Measurements from ENCODE around the gene CACNG8. TPM values are rescaled to one million over a fixed set of nuclear protein-coding genes. Genes with fewer than 3 reads are reported as not detected.

CACNG8 gene
- total and polyA plus RNA-seq, 4 donors, result 0.01 to 0.15 (median 0.06) TPM; not detected in 1

GRCh38 chr19:54011507-54012211 lies 48.9 kb downstream of the CACNG8 start:
- H3K27me3 ChIP-seq (ENCODE audit: control insufficient read depth in 3 of 3, insufficient read depth in 3 of 3, low read length in 2 of 3), result peaks cover 2 to 18% (median 2%) of the 10 kb centered on the region in 3 donors
- H3K4me3 ChIP-seq, result no peak overlapping the region
- no peak overlapping the region for H3K27ac ChIP-seq (ENCODE audit: low read depth in 1 of 2, low read length in 1 of 2)
- H3K9me3 ChIP-seq (ENCODE audit: control insufficient read depth in 4 of 4, insufficient read depth in 3 of 4, low read length in 3 of 4), result peaks cover 0 to 4% (median 0%) of the 10 kb centered on the region in 4 donors
- ATAC-seq (ENCODE audit: insufficient read depth, low FRiP score), result no peak
- H3K9ac ChIP-seq (ENCODE audit: insufficient read depth in 1 of 2, low read length in 2 of 2), result no peak overlapping the region
- TF ChIP-seq, protein P1, sequence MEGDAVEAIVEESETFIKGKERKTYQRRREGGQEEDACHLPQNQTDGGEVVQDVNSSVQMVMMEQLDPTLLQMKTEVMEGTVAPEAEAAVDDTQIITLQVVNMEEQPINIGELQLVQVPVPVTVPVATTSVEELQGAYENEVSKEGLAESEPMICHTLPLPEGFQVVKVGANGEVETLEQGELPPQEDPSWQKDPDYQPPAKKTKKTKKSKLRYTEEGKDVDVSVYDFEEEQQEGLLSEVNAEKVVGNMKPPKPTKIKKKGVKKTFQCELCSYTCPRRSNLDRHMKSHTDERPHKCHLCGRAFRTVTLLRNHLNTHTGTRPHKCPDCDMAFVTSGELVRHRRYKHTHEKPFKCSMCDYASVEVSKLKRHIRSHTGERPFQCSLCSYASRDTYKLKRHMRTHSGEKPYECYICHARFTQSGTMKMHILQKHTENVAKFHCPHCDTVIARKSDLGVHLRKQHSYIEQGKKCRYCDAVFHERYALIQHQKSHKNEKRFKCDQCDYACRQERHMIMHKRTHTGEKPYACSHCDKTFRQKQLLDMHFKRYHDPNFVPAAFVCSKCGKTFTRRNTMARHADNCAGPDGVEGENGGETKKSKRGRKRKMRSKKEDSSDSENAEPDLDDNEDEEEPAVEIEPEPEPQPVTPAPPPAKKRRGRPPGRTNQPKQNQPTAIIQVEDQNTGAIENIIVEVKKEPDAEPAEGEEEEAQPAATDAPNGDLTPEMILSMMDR (IDR thresholded peaks at IDR 0.05; ENCODE audit: control extremely low read depth, extremely low read depth), result no peak
- 34 to 39% methylated on average over 34 to 36 of the region's 36 CpGs for WGBS, 2 donors
- DNase-seq, result no peak
- H3K36me3 ChIP-seq (ENCODE audit: control insufficient read depth in 4 of 4, insufficient read depth in 4 of 4, low read length in 4 of 4), result no peaks in the 10 kb centered on the region
- H3K4me1 ChIP-seq (ENCODE audit: control insufficient read depth in 5 of 5, insufficient read depth in 5 of 5, low read length in 5 of 5), result no peaks in the 10 kb centered on the region

GRCh38 chr19:54013866-54014265 lies 51.1 kb downstream of the CACNG8 start:
- Histone ChIP-seq H3K4me1 (ENCODE audit: control insufficient read depth in 5 of 5, insufficient read depth in 5 of 5, low read length in 5 of 5) (no peaks in the 10 kb centered on the region), H3K9me3 (ENCODE audit: control insufficient read depth in 4 of 4, insufficient read depth in 3 of 4, low read length in 3 of 4) (peaks cover 0 to 6% (median 0%) of the 10 kb centered on the region in 4 donors), H3K27ac (ENCODE audit: low read depth in 1 of 2, low read length in 1 of 2) (no peak overlapping the region), H3K36me3 (ENCODE audit: control insufficient read depth in 4 of 4, insufficient read depth in 4 of 4, low read length in 4 of 4) (no peaks in the 10 kb centered on the region), H3K4me3 (no peak overlapping the region), H3K27me3 (ENCODE audit: control insufficient read depth in 3 of 3, insufficient read depth in 3 of 3, low read length in 2 of 3) (peaks cover 0 to 18% (median 2%) of the 10 kb centered on the region in 3 donors), H3K9ac (ENCODE audit: insufficient read depth in 1 of 2, low read length in 2 of 2) (no peak overlapping the region)
- TF ChIP-seq, protein P1 (IDR thresholded peaks at IDR 0.05; ENCODE audit: control extremely low read depth, extremely low read depth), result no peak
- no peak for ATAC-seq (ENCODE audit: insufficient read depth, low FRiP score)
- no peak for DNase-seq
- WGBS, 2 donors, result 78 to 82% methylated on average over 8 of the region's 8 CpGs

DNA sequence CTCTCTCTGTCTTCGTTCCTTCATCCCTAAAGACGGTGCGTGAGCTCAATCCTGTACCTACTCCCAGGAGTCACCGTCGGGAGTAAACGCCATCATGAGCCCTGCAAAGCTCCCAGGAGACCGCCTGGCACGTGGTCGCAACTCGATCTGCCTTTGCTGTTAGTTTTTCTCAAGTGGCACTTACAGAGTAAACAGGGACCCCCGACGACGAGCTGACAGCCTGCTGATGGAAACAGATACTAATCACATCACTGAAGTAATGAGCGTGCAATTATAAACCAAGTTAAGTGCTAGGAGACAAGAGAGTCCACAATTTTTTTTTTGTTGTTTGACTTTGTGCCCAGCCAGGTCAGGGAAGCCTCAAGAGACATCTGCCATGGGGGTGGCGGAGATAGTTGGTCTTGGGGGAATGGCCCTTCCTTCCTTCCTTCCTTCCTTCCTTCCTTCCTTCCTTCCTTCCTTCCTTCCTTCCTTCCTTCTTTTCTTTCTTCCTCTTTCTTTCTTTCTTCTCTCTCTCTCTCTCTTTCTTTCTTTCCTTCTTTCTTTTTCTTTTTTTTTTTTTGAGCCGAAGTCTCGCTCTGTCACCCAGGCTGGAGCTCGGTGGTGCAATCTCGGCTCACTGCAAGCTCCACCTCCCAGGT lies 52.3 kb downstream of the CACNG8 start:
- H3K4me1 ChIP-seq (ENCODE audit: control insufficient read depth in 5 of 5, insufficient read depth in 5 of 5, low read length in 5 of 5), result no peaks in the 10 kb centered on the region
- H3K4me3 ChIP-seq, result no peak overlapping the region
- peaks cover 0 to 6% (median 0%) of the 10 kb centered on the region in 4 donors for H3K9me3 ChIP-seq (ENCODE audit: control insufficient read depth in 4 of 4, insufficient read depth in 3 of 4, low read length in 3 of 4)
- ATAC-seq (ENCODE audit: insufficient read depth, low FRiP score), result no peak
- no peak overlapping the region for H3K27ac ChIP-seq (ENCODE audit: low read depth in 1 of 2, low read length in 1 of 2)
- TF ChIP-seq, protein P1 (IDR thresholded peaks at IDR 0.05; ENCODE audit: control extremely low read depth, extremely low read depth), result no peak
- H3K9ac ChIP-seq (ENCODE audit: insufficient read depth in 1 of 2, low read length in 2 of 2), result no peak overlapping the region
- 45 to 55% methylated on average over 19 of the region's 19 CpGs for WGBS, 2 donors
- DNase-seq, result no peak
- no peaks in the 10 kb centered on the region for H3K36me3 ChIP-seq (ENCODE audit: control insufficient read depth in 4 of 4, insufficient read depth in 4 of 4, low read length in 4 of 4)
- H3K27me3 ChIP-seq (ENCODE audit: control insufficient read depth in 3 of 3, insufficient read depth in 3 of 3, low read length in 2 of 3), result peaks cover 0 to 18% (median 2%) of the 10 kb centered on the region in 3 donors

Data from lung (tissue), 12 donors.